Measurements from ENCODE around the gene OTOA.
"Not testable (repeated sequence)": the region's sequence is repeated elsewhere in the genome, so short reads cannot be mapped to it uniquely, and the experiment has no call there.

The OTOA gene

DNA sequence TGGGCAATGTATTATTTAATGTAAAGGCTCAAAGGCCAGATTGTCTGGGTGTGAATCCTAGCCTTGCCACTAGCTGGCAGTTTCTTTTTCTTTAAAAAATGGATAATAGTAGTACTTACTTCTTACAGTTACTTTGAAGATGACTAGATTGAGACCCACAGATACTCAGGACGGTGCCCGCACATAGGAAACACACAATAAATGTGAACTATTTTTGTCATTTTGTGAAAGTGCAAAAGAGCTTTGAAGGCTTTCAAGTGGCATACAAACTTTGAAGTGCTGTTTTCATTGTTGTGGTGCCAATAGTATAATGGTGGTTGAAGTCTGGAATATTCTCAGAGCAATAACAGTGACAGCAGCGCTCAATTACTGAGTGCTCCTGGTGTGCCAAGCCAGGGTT lies 63.6 kb downstream of the OTOA start:
- DNase-seq: no peak

DNA sequence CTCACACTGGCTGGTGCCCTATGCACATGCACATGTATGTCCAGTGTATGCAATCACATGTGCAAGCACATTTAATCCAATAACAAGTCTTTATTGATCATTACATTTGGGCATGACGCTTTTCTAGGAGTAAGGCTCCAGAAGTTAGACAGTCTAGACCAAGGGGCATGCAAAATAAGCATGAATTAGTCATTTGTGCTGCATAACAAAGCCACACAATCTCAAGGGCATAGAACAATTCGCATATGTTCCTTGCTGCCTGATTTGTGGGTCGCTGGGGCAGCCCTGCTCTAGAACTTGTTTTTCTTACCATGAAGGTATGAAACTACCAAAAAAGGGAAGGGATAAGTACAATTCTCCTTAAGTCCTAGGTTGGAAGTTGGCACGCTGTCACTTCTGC lies 67.5 kb downstream of the OTOA start:
- DNase-seq: not testable (repeated sequence)

DNA sequence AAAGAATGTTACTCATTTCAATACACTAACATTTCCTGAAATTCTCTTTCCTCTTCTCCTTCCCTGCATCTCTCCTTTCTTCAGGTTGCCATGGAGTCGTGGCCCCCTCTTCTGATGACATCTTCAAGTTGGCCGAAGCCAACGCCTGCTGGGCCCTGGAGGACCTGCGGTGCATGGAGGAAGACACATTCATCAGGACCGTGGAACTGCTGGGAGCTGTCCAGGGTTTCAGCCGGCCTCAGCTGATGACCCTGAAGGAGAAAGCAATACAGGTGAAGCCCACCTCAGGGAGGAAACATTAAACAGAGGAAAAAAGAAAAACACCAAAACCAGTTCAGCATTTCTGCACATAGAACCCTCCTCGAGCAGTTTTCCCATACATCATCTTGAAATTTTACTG lies 76.9 kb downstream of the OTOA start:
- DNase-seq: not testable (repeated sequence)

DNA sequence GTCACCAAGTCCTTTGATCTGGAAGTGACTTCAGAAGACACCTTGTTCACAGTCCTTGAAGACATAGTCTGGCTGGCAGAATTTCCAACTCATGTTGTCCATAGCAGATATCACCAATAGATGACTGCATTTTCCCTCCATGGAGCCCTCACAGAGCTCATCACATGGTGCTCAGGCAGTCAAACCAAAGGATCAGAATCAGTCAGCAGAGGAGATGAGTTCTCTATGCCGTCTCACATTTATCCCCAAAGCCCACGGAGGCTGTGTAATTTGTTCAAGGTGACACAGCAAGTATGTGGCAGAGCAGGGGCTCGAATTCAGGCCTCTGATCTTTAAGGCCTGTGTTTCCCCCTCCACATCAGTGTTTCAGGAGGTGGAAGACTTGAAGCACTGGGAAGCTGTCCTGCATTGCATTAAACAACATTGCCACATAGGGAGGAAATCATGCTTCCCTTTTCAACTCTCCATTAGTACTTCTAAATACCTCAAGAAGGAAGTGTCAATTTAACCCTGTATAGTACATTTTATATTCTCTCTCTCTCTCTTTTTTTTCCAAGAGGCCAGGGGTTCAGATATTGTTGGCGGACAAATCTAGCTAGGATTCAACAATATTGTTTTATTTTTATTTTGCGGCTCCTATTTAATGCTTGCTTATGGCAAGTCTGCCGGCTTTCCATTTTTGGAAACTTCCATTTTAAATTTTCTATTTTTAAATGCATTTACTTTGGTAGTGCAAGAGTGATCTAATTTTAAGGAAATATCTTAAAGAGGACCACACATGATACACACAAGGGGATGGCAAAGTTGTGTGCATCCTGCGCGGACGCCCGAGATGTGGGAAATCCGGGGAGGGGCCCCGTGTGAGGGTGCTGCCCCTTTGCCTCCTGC lies 92.7 kb downstream of the OTOA start:
- DNase-seq: peak; percentile 61

DNA sequence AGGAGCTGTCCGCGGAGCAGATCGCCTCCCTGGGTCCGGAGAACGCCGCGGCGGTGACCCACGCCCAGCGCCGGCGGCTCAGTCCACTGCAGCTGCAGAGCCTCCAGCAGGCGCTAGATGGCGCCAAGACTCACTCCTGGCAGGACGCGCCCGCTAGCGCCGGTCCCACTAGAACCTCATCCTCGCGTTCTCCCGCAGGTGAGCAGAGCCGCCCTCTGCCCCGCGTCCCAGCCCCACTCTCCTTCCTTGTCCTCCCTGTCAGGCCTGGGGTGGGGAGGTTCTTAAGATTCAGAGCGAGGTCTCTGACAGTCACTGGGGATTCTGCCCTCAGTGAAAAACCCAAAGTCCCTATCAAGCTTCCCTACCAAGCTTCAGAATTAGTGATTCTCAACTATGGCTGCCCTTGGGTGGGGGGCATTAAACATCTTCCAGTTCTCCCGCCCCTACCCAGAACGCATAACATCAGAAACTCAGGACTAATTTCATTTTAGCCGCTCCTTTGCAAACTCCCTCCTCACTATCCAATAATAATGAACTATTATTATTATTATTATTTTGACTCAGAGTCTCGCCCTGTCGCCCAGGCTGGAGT lies 93.4 kb downstream of the OTOA start:
- DNase-seq: not testable (repeated sequence)

DNA sequence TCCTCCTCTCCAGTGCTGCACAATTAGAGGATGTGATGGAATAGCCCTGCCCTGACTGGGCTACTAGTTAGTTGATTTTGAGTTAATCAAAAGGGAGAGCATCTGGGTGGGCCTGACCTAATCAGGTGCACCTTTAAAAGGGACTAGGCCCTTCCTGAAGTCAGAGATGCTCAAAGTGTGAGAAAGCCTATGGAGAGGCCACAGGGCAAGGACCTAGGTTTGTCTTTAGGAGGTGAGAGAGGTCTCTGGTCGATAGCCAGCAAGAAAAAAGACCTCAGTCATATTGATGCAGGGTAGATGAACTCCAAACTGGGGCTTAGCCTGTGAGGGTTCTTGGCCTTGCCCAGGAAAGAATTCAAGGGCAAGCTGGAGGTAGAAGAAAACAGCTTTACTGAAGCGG lies 104.5 kb downstream of the OTOA start:
- not testable (repeated sequence) for DNase-seq

DNA sequence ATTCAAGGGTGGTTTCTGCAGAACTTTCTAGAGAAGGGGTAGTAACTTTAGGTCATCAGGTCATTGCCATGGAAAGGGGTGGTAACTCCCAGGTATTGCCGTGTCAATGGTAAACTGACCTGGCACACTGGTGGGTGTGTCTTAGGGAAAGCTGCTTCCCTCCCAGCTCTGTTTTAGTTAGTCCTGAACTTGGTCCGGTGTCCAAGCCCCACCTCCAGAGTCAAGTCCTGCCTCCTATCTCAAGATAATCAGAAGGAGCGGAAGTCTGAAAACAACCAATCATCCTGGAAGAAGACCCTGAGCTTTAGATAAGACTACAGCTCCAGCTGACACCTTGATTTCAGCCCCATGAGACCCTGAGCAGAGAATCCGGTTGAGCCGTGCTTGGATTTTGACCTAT lies 105.0 kb downstream of the OTOA start:
- DNase-seq: not testable (repeated sequence)

DNA sequence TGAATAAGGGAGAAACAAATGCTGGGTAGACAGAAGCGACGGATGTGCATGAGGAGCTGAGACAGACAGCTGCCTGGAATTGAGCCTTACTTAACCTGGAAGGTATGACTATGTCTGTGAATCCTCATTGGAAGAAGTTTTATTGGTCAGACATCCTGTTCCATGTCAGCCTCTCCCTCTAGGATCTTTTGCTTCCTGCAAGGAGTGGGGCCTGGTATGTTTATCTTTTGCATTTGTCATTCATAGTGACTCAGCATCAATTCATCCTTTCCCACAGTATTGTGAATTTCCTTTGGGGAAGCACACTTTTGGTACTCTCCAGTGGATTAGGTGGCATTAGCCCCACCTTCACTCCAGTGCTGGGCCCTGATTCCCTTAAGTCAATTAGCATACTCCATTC lies 105.5 kb downstream of the OTOA start:
- not testable (repeated sequence) for DNase-seq

DNA sequence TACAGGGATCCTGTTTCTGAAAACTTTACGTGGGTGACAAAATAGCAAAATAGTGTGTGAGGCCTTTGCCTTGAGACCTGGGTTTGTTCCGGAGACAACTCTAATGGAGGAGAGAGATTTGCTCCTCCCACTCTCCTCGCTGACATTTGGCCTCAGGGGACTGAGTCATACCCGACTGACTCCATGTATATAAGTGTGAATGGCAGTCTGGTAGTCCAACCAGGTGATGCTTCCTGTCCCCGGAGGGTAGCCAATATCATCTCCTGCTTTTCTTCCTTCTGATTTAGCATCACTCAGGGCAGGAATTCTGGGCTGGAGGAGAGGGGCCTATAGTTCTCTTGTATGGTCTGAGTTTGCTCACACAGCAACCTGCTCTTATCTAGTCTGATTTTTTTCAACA lies 106.8 kb downstream of the OTOA start:
- DNase-seq: not testable (repeated sequence)

DNA sequence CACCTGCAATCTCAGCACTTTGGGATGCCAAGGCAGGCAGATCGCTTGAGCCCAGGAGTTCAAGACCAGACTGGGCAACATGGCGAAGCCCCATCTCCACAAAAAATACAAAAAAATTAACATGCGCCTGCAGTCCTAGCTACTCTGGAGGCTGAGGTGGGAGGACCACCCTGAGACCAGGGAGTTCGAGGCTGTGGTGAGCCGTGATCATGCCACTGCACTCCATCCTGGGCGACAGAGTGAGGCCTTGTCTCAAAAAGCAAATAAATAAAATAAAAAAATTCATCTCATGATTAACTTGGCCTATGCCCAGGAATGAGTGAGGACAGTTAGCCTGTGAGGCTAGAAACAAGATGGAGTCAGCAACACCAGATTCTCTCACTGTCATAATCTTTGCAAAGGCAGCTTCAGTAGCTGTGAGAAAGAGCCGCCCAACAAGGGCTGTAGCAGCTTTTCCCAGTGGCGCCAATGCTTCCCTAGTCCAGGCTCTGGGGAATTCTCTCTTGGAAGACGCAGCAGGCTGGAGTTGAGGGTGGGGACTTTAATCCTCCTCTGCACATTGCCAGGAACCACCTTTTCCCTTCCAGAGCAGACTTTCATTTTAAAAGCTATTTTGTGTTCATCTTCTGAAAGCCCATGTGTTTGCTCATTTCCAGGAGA lies 108.9 kb downstream of the OTOA start:
- not testable (repeated sequence) for DNase-seq

DNA sequence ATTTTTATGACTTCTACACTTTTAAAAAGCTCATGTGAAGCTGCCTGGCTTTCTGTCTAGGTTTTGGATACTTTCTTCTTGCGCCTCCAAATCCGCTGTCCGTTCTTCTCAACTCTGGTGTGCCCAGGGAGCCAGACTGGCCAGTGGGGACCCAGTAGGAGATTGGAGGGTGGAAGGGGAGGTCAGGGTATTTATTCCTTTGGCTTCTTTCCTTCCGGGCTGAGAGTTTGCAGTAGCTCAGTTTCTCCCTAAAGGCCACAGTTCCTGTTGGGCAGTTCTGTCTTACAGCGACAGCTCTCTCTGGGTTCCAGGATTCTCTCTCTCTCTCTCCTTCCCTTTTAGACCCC lies 109.4 kb downstream of the OTOA start:
- DNase-seq: not testable (repeated sequence)

DNA sequence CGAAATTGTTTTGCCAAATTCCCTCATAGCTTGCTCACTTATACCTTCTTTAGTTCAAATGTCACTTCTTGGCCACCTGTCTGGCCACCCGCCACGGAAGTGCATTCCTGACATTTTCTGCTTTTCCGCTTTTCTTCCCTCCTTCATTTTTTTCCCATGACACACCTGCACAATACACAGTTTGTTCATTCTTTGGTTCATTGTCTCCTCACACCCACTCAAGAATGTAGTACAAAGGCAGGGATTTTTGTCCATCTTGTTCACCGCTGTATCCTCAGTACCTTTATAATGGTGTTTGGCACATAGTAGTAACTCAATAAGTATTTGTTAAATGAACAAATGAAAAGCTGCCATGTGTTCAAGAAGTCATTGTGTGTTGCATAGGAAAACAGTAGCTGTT lies 116.8 kb downstream of the OTOA start:
- not testable (repeated sequence) for DNase-seq

DNA sequence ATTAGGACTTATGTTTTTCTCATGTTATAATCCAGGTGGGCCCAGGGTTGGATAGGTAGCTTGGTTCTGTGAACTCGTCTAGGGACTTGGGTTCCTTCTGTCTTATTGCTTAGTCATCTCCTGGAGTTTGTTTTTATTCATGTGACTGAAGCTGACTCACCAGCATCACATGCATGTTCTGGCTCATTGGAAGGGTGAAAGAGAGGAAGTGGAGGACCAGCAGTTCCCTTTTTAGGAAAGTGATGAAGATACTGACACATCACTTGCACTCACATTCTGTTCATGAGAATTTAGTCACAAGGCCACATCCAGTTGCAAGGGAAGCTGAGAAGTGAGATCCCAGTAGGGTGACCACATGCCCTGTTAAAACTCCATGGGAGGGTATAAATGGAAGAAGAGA lies 126.7 kb downstream of the OTOA start:
- peak; percentile 23 for DNase-seq

DNA sequence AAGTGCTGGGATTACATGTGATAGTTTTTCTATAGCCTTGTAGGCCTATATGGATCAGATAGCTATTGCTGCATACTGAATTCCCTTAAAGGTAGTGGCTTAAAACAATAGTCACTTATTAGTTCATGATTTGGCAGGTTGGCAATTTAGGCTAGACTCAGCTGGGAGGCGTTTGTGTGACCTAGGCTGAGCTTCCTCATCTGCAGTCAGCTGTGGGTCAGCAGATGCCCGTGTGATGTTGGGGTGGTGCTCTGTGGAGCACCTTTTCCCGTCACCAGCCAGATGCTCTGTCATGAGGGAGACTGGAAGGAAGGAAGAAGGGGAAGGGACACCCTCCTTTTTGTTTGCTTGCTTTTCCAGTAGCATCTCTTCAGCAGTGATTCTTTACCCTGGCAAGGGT lies 129.5 kb downstream of the OTOA start:
- not testable (repeated sequence) for DNase-seq

DNA sequence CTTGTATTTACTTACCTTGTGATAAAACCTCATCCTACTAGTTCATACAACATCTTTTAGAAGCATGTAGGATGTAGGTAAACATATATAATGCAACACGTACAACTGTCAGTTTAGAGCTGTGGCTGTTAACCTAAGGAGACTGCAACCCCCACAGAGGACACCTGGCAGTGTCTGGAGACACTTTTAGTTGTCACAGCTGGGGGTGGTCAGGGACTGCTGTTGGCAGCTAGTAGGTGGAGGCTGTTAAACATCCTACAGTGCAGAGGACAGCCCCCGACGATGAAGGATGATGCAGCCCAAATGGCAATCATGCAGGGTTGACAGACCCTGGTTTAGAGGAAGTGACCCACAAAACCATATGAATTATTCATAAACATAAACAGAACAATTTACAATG lies 134.8 kb downstream of the OTOA start:
- DNase-seq: not testable (repeated sequence)

DNA sequence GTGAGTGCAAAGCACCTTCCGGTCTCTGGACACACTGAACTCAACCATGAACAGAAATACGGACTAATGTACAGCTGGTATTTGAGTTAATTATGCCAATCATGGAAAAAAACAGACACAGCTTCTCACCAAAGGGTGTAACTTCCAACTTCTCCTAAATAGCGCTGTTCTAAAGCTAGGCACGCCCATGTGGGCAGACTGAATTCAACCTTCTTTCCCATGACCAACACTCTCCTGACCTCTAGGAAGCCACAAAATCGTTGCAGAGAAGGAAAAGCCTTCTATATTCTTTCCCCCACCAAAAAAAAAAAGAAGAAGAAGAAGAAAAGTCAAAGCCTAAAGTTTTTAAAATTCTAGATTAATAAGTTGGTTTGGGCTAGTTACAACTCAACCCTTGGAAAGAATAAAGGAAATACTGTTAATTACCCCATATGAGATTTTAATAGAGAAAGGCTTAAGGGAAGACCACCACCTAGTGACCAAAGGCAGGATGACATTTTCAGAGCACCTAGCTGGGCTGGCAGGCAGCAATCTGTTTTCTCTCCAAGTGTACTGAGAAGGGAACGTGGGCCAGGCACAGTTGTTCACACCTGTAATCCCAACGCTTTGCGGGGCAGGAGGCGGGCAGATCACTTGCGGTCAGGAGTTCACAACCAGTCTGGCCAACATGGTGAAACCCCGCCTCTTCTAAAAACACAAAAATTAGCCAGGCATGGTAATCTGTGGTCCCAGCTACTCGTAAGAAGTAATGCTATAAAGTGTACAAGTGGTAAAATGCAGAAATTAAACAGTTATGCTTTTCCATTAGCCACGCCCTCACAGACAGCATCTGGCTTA lies 138.0 kb downstream of the OTOA start:
- peak; percentile 20 for DNase-seq

DNA sequence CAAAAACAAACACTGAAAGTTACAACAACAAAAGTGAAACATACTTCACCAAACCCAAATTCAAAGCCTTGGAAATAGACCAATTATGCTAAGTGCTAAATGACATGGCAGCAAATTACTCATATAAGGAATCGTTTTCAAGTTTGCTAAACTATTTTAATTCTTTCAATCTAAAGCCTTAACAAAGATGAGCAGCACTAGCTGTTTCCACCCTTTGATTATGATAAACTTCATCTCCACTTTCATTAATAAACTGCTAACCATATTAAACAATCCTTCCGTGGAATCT lies 138.6 kb downstream of the OTOA start:
- not testable (repeated sequence) for DNase-seq
